GM11168 (cell line): Measurements from ENCODE around the gene FAM199X.
"Not testable (repeated sequence)": the region's sequence is repeated elsewhere in the genome, so short reads cannot be mapped to it uniquely, and the experiment has no call there.

Source experiments
- in situ Hi-C: fragments of 300-500 bp; cut with MboI; formaldehyde crosslinking; loops from one replicate; pipeline ENCODE4 v1.12.0; 2022; ENCODE audit warnings: low sequenced_read_pairs; ENCODE audit not compliant: unreplicated experiment

Gene FAM199X

GRCh38 chrX:104187931-104188330 is 21.7 kb downstream of the FAM199X start:
- in situ Hi-C loops = no loop called here

- in situ Hi-C loops = no loop called here
Measured at GRCh38 chrX:104189837-104190236, 23.6 kb downstream of the FAM199X start.

GRCh38 chrX:104193485-104193884 is 27.2 kb downstream of the FAM199X start:
- in situ Hi-C loops = no loop called here

DNA sequence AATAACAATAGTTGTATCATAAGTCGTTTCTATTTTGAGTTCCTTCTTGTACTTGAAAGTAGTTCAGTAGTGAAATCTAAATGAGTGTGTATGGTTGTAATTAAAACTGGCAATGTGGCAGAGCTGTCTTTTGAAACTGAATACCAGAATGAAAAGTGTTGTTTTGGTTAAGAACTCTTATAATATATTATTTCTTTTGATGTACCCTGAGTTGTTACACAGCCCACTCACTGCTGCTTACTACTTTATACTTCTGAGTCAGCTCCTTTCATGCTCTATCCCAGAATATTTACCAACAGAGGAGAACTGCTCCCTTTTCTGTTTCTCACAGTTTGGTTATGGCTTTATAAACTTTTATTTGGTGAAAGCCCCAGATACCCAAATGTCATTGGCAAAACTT is 28.8 kb downstream of the FAM199X start:
- in situ Hi-C loops = no loop called here

DNA sequence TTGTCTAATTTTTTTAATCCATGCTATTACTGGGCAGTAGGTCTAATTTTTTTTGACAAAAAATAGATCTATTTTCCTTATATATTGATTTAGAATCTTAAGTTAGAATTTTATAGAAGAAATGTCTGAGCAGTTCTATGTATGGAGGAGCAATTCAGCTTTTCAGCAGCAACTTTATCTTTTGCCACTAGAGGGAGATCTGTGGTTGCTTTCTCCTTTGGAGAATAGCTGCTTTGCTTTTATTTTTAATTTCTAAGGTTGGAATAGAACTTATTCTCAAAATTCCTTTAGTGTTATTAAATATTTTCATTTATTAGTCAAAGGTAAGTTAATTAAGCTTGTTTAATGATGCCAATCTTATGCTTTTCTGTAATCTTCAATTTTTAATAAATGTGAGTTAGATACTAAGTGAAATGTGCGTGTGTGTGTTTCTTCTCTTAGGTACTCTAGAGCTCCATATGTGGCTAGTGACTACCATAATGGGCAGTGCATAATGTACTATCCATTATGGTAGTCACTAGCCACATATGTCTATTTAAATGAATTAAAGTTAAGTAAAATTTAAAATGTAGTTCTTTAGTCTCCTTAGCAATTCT is 29.3 kb downstream of the FAM199X start:
- in situ Hi-C loops = no loop called here

GRCh38 chrX:104205548-104205947 is 39.3 kb downstream of the FAM199X start:
- in situ Hi-C loops = no loop called here

- in situ Hi-C loops = no loop called here
Measured at GRCh38 chrX:104211187-104211586, 44.9 kb downstream of the FAM199X start.

- in situ Hi-C loops = not testable (repeated sequence)
Measured at GRCh38 chrX:104230060-104230459, 63.8 kb downstream of the FAM199X start.
